Caco-2 (cell line): ENCODE data around the gene HNRNPA2B1. TPM values are rescaled to one million over a fixed set of nuclear protein-coding genes. Genes with fewer than 3 reads are reported as not detected.
A peak's percentile ranks its signal among the peaks of the same experiment; 100 is the strongest.

Experiments
- Bru-seq: library from RNA; stranded (reverse); fragments of 400-500 nt; gene quantifications from one replicate; lab custom pipeline; 2021; lab: Mats Ljungman, UMichigan
- BruChase-seq, 2 experiments: library from RNA; stranded (reverse); fragments of 400-500 nt; gene quantifications; one replicate each; lab custom pipeline; 2021; lab: Mats Ljungman, UMichigan
- BruUV-seq: library from RNA; stranded (reverse); fragments of 400-500 nt; replicated peaks from 2 replicates; lab custom pipeline; 2021; lab: Mats Ljungman, UMichigan
- CTCF ChIA-PET: fragments of 300-600 bp; sonication (Branson Sonifier 250); formaldehyde crosslinking; loops from one replicate; lab custom pipeline; 2022; ENCODE audit warnings: antibody characterized with exemption; lab: Charles Lee
- POLR2A ChIA-PET: fragments of 300-600 bp; sonication (Branson Sonifier 250); formaldehyde crosslinking; loops from one replicate; lab custom pipeline; 2022; ENCODE audit warnings: antibody characterized with exemption; lab: Charles Lee
- DNase-seq, 2 experiments: peaks; one replicate each; pipeline versions ENCODE4 v3.0.0 to v3.0.0-alpha.2; 2020 to 2022
- H3K27me3 ChIP-seq: replicated peaks from 2 replicates; pipeline ENCODE4 v1.6.0; 2011; ENCODE audit warnings: low read length; ENCODE audit not compliant: control insufficient read depth, insufficient read depth
- H3K36me3 ChIP-seq: 2 replicates; pipeline ENCODE4 v1.5.1; 2011; ENCODE audit warnings: low read length; ENCODE audit not compliant: control insufficient read depth, insufficient read depth
- H3K4me1 ChIP-seq: fragments of 250-450 bp; sonication (Bioruptor Pico); 2 replicates; pipeline ENCODE4 v1.5.1; 2020; ENCODE audit warnings: mild to moderate bottlenecking
- H3K4me3 ChIP-seq: 2 replicates; pipeline ENCODE4 v1.5.1; 2011; ENCODE audit warnings: low read depth, mild to moderate bottlenecking, control low read depth, low read length
- H3K9me3 ChIP-seq: fragments of 250-450 bp; sonication (Bioruptor Pico); 2 replicates; pipeline ENCODE4 v1.5.1; 2020; ENCODE audit warnings: mild to moderate bottlenecking, moderate library complexity
- H3K27ac Mint-ChIP-seq: one replicate; pipeline ENCODE4 v1.8.0; 2022; ENCODE audit warnings: mixed read lengths; ENCODE audit not compliant: unreplicated experiment
- H3K27me3 Mint-ChIP-seq: one replicate; pipeline ENCODE4 v1.8.0; 2022; ENCODE audit warnings: mixed read lengths; ENCODE audit not compliant: insufficient read depth, unreplicated experiment
- H3K36me3 Mint-ChIP-seq: one replicate; pipeline ENCODE4 v1.8.0; 2022; ENCODE audit warnings: mild to moderate bottlenecking, mixed read lengths; ENCODE audit not compliant: insufficient read depth, unreplicated experiment
- H3K4me1 Mint-ChIP-seq: one replicate; pipeline ENCODE4 v1.8.0; 2022; ENCODE audit warnings: low read depth, mixed read lengths; ENCODE audit not compliant: unreplicated experiment
- H3K4me3 Mint-ChIP-seq: one replicate; pipeline ENCODE4 v1.8.0; 2022; ENCODE audit warnings: mild to moderate bottlenecking, moderate library complexity, mixed read lengths; ENCODE audit not compliant: unreplicated experiment
- H3K9me3 Mint-ChIP-seq: one replicate; pipeline ENCODE4 v1.8.0; 2022; ENCODE audit warnings: mixed read lengths; ENCODE audit not compliant: unreplicated experiment
- intact Hi-C: fragments of 100-400 bp; cut with micrococcal nuclease; formaldehyde crosslinking; loops from one replicate; pipeline ENCODE4 v1.10.0; 2022; ENCODE audit not compliant: unreplicated experiment
- long read RNA-seq: library from polyadenylated mRNA; stranded (forward); transcript quantifications from one replicate; pipeline ENCODE4 v2.0.0, GENCODE V29; 2022
- total RNA-seq: library from RNA; stranded (reverse); gene quantifications from 2 replicates; pipeline ENCODE4 v1.2.3, GENCODE V29; 2022
- TF ChIP-seq, protein P1 (sequence below), 2 experiments: fragments of 200-600 bp in 1 of 2; IDR thresholded peaks; 1 replicate in 1 of 2; 2 replicates in 1 of 2; pipeline versions ENCODE4 v1.5.1 to v1.8.0; 2011 to 2022; ENCODE audit warnings: antibody characterized with exemption in 1 of 2, control low read depth in 1 of 2, inconsistent platforms in 1 of 2, low read depth in 1 of 2, low read length in 1 of 2, mild to moderate bottlenecking in 1 of 2, moderate library complexity in 1 of 2; ENCODE audit not compliant: insufficient read depth in 1 of 2, severe bottlenecking in 1 of 2, unreplicated experiment in 1 of 2

The HNRNPA2B1 gene
- total RNA-seq, result 799 and 839 TPM in 2 replicates
- percentile 100 among the genes with signal in this experiment for Bru-seq, nascent RNA
- percentile 100 among the genes with signal in this experiment for BruChase-seq, experiment 1, labeled RNA remaining after a 2-hour chase
- BruChase-seq, experiment 2, labeled RNA remaining after a 6-hour chase, result percentile 100 among the genes with signal in this experiment
- long read RNA-seq, full-length matches to known transcripts, result 792 of 1,636 reads
- long read RNA-seq, partial matches to known transcripts, result 581 of 1,636 reads
- long read RNA-seq, other reads (novel, unspliced or antisense), result 263 of 1,636 reads

DNA sequence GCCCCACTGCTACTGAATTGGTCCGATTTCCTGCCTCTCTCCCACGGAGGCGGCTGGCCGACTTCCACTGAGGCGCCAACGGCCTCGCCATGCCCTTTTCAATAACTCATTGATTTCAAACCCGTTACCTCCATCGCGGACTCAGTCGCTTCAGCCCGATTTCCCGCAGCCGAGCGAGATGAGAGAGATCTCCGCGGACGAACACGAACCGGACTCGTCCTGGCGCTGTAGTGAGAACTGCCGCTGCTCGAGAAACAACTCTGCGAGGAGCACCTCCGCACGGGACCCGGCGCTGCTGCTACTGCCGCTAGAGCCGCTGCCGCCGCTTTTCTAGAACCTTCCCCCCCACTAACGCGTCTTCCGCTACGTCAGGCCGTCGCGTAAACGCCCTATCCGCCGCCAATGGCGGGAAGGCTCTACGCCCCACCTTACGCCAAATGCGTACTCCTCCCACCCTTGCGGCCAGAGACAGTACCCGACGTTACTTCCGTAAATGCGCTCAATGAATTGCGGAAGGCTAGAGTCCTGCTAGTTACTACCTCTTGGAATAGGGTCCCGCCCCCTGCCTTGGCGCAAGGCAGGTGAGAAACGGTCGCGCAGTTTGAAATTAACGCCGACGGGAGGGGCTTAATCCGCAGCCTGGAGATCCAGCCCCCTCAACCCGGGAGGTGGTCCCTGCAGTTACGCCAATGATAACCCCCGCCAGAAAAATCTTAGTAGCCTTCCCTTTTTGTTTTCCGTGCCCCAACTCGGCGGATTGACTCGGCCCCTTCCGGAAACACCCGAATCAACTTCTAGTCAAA, at the start of gene HNRNPA2B1:
TSS of gene HNRNPA2B1 (minus strand) at position 303 of the 803 bp plus-strand sequence. CDS start at position 134, 169 bp downstream.
- Histone ChIP-seq H3K36me3 (peaks cover 2% of the 10 kb centered on the region; the same call in 1 of the 2 replicates), H3K4me1 (peaks cover 21% of the 10 kb centered on the region), H3K9me3 (no peaks in the 10 kb centered on the region), H3K4me3 (peak within 1 kb of the TSS; percentile 99), H3K27me3 (no peaks in the 10 kb centered on the region)
- no peaks in the 10 kb centered on the region for H3K9me3 Mint-ChIP-seq
- H3K27me3 Mint-ChIP-seq, result no peaks in the 10 kb centered on the region
- ChIA-PET POLR2A (interaction anchor here (0.7 to 1.3 kb wide), 7 partner anchors 12 to 1052 kb away, joined by 3 to 10 read pairs (median 4); partner anchors contain the start of gene NFE2L3), CTCF (interaction anchor here (0.6 to 1.5 kb wide), 4 partner anchors 45 to 84 kb away, joined by 3 to 7 read pairs (median 4); partner anchors contain the start of gene NFE2L3)
- H3K4me1 Mint-ChIP-seq, result peaks cover 26% of the 10 kb centered on the region
- TF ChIP-seq, protein P1, sequence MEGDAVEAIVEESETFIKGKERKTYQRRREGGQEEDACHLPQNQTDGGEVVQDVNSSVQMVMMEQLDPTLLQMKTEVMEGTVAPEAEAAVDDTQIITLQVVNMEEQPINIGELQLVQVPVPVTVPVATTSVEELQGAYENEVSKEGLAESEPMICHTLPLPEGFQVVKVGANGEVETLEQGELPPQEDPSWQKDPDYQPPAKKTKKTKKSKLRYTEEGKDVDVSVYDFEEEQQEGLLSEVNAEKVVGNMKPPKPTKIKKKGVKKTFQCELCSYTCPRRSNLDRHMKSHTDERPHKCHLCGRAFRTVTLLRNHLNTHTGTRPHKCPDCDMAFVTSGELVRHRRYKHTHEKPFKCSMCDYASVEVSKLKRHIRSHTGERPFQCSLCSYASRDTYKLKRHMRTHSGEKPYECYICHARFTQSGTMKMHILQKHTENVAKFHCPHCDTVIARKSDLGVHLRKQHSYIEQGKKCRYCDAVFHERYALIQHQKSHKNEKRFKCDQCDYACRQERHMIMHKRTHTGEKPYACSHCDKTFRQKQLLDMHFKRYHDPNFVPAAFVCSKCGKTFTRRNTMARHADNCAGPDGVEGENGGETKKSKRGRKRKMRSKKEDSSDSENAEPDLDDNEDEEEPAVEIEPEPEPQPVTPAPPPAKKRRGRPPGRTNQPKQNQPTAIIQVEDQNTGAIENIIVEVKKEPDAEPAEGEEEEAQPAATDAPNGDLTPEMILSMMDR (IDR thresholded peaks at IDR 0.05; ENCODE audit: insufficient read depth in 1 of 2, low read depth in 1 of 2, low read length in 1 of 2, severe bottlenecking in 1 of 2, unreplicated experiment in 1 of 2), result no peak
- H3K4me3 Mint-ChIP-seq, result peak within 1 kb of the TSS; percentile 99
- intact Hi-C loops, result loop anchor here (2.0 to 10.0 kb wide), 2 partner anchors 84 to 964 kb away; partner anchors contain the start of gene HOXA9
- BruUV-seq, result no TSS peak
- DNase-seq, result peak; percentile 96
- peaks cover 91% of the 10 kb centered on the region for H3K36me3 Mint-ChIP-seq
- H3K27ac Mint-ChIP-seq, result peak within 1 kb of the TSS; percentile 100

DNA sequence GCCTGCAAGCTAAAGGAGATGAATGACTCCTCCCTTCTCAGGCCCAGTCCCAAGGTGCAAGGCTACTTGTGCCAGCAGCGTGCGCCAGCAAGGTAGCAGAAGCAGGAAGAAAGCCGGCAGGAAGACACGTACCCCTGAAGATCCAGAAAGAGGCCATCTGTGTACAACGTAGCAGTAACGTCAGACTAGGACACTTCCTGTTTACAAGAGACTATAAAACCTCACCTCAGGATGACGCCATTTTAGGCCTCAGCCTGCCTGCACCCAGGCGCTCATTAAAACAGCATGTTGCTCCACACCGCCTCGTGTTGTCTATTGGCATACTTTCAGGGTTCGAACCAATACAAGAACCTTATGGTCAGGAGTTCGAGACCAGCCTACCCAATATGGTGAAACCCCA, 49.7 kb upstream of the HNRNPA2B1 start:
- no peaks in the 10 kb centered on the region for H3K36me3 Mint-ChIP-seq
- Histone ChIP-seq H3K9me3 (no peaks in the 10 kb centered on the region), H3K36me3 (no peaks in the 10 kb centered on the region), H3K4me3 (no peak overlapping the region), H3K27me3 (no peaks in the 10 kb centered on the region), H3K4me1 (no peaks in the 10 kb centered on the region)
- no peaks in the 10 kb centered on the region for H3K4me1 Mint-ChIP-seq
- no peaks in the 10 kb centered on the region for H3K27me3 Mint-ChIP-seq
- ChIA-PET POLR2A (no interaction called here), CTCF (no interaction called here)
- no peak overlapping the region for H3K27ac Mint-ChIP-seq
- H3K4me3 Mint-ChIP-seq, result no peak overlapping the region
- DNase-seq, result no peak
- TF ChIP-seq, protein P1 (IDR thresholded peaks at IDR 0.05; ENCODE audit: insufficient read depth in 1 of 2, low read depth in 1 of 2, low read length in 1 of 2, severe bottlenecking in 1 of 2, unreplicated experiment in 1 of 2), result no peak
- no TSS peak for BruUV-seq
- H3K9me3 Mint-ChIP-seq, result no peaks in the 10 kb centered on the region
- intact Hi-C loops, result no loop called here

DNA sequence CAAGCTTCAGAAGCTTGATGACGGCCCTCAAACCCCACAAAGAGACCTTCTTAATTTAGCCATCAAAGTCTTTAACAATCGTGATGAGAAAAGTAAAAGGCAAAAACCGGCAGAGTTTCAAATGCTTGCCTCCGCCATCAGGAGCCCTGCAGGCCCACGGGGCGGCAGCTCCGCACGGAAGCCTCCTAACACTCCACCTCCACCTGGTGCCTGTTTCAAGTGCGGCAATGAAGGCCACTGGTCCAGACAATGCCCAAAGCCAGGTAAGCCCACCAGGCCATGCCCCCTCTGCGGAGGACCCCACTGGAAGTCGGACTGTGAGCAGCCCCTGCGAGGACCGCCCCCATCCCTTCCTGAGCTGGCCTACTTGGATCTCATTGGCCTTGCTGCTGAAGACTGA, 44.6 kb upstream of the HNRNPA2B1 start:
- DNase-seq, result no peak
- CTCF ChIA-PET, result no interaction called here
- POLR2A ChIA-PET, result no interaction called here
- Mint-ChIP-seq H3K27ac (no peak overlapping the region), H3K9me3 (no peaks in the 10 kb centered on the region), H3K36me3 (no peaks in the 10 kb centered on the region), H3K4me1 (no peaks in the 10 kb centered on the region), H3K27me3 (no peaks in the 10 kb centered on the region), H3K4me3 (no peak overlapping the region)
- Histone ChIP-seq H3K4me1 (no peaks in the 10 kb centered on the region), H3K9me3 (no peaks in the 10 kb centered on the region), H3K27me3 (no peaks in the 10 kb centered on the region; the same call in 1 of the 2 replicates), H3K36me3 (no peaks in the 10 kb centered on the region), H3K4me3 (no peak overlapping the region)
- BruUV-seq, result no TSS peak
- intact Hi-C loops, result no loop called here
- TF ChIP-seq, protein P1 (IDR thresholded peaks at IDR 0.05; ENCODE audit: insufficient read depth in 1 of 2, low read depth in 1 of 2, low read length in 1 of 2, severe bottlenecking in 1 of 2, unreplicated experiment in 1 of 2), result no peak
